HL-60 (cell line): ENCODE data around the gene MYBPC2.

Experiments used
- DNase-seq, 2 experiments: peaks; one replicate each; pipeline ENCODE4 v3.0.0-alpha.2; 2010 to 2020; ENCODE audit warnings: low read depth in 1 of 2, low spot score in 1 of 2
- H3K27ac ChIP-seq: fragments of 250-450 bp; sonication (Bioruptor Pico); replicated peaks from 2 replicates; pipeline ENCODE4 v1.5.1; 2020; ENCODE audit warnings: mild to moderate bottlenecking, moderate library complexity
- H3K27me3 ChIP-seq: fragments of 250-450 bp; sonication (Bioruptor Pico); 2 replicates; pipeline ENCODE4 v1.5.1; 2021; ENCODE audit warnings: mild to moderate bottlenecking, moderate library complexity; ENCODE audit not compliant: insufficient read depth, poor library complexity, severe bottlenecking
- H3K4me3 ChIP-seq: replicated peaks from 2 replicates; pipeline ENCODE4 v1.5.1; 2011; ENCODE audit warnings: mild to moderate bottlenecking, control low read depth, low read length; ENCODE audit not compliant: insufficient read depth
- GABPA ChIP-seq: IDR thresholded peaks from 2 replicates; pipeline ENCODE4 v1.6.1; 2012; ENCODE audit warnings: low read depth
- POLR2AphosphoS5 ChIP-seq: IDR thresholded peaks from 2 replicates; pipeline ENCODE4 v1.6.1; 2012; ENCODE audit warnings: low read depth
- REST ChIP-seq: IDR thresholded peaks from 2 replicates; pipeline ENCODE4 v1.6.1; 2012; ENCODE audit warnings: low read depth; ENCODE audit not compliant: insufficient replicate concordance
- SPI1 ChIP-seq: IDR thresholded peaks from 2 replicates; pipeline ENCODE4 v1.6.1; 2012; ENCODE audit warnings: low read depth, mild to moderate bottlenecking, borderline replicate concordance
- TF ChIP-seq, protein P1 (sequence below): IDR thresholded peaks from one replicate; pipeline ENCODE4 v1.5.1; 2011; ENCODE audit warnings: low read length, control low read depth, inconsistent platforms; ENCODE audit not compliant: insufficient read depth

Gene MYBPC2

GRCh38 chr19:50409347-50409746 is 23.3 kb upstream of the MYBPC2 start:
- Histone ChIP-seq H3K27me3 (no peaks in the 10 kb centered on the region), H3K4me3 (no peak overlapping the region), H3K27ac (no peak overlapping the region)
- TF ChIP-seq GABPA (no peak), SPI1 (no peak)
- TF ChIP-seq, protein P1, sequence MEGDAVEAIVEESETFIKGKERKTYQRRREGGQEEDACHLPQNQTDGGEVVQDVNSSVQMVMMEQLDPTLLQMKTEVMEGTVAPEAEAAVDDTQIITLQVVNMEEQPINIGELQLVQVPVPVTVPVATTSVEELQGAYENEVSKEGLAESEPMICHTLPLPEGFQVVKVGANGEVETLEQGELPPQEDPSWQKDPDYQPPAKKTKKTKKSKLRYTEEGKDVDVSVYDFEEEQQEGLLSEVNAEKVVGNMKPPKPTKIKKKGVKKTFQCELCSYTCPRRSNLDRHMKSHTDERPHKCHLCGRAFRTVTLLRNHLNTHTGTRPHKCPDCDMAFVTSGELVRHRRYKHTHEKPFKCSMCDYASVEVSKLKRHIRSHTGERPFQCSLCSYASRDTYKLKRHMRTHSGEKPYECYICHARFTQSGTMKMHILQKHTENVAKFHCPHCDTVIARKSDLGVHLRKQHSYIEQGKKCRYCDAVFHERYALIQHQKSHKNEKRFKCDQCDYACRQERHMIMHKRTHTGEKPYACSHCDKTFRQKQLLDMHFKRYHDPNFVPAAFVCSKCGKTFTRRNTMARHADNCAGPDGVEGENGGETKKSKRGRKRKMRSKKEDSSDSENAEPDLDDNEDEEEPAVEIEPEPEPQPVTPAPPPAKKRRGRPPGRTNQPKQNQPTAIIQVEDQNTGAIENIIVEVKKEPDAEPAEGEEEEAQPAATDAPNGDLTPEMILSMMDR, result no peak
- DNase-seq, result no peak

GRCh38 chr19:50410109-50410508 is 22.6 kb upstream of the MYBPC2 start:
- no peak for DNase-seq
- H3K27ac ChIP-seq, result no peak overlapping the region
- H3K27me3 ChIP-seq, result no peaks in the 10 kb centered on the region
- H3K4me3 ChIP-seq, result no peak overlapping the region
- TF ChIP-seq, protein P1, result no peak
- TF ChIP-seq REST (no peak), GABPA (no peak), SPI1 (no peak), POLR2AphosphoS5 (no peak)

DNA sequence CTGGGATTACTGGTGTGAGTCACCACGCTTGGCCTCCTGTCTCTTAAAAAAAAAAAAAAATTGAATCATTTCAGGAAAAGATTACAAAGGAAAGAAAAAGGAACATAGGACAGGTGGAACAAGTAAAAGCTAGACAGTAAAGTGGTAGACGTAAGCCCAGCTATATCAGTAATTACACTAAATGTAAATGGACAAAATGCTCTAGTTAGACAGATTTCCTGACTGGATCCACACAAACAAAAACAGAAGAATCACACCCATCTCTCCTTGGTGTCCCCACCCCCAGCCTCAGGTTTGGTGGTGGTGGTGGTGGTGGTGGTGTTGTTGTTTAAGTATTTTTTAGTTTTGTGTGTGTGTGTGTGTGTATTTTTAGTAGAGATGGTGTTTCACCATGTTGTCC is 20.3 kb upstream of the MYBPC2 start:
- no peak for TF ChIP-seq REST
- no peak for TF ChIP-seq GABPA
- TF ChIP-seq SPI1, result no peak
- TF ChIP-seq, protein P1, result no peak
- no peak for TF ChIP-seq POLR2AphosphoS5
- H3K27me3 ChIP-seq, result no peaks in the 10 kb centered on the region
- no peak overlapping the region for H3K27ac ChIP-seq
- no peak overlapping the region for H3K4me3 ChIP-seq
- no peak for DNase-seq

DNA sequence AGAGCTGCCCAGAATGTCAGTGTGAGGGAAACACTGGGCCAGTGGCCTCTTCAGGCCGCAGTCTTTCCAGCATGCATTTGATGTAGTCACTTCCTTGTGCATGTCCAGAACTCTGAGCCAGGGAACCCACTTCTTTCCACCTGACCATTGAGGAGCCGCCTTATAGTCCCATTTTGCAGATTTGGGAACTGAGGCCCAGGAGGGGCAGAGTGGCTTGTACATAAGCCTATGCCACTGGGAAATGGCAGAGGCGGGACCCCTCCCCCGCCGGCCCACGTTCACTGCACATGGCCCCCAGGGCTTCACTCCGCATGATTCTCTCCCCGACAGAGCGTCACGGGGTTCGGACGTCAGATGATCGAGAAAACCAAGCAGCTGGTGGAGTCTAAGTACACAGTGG is 19.6 kb upstream of the MYBPC2 start:
- no peak overlapping the region for H3K4me3 ChIP-seq
- TF ChIP-seq GABPA (no peak), REST (no peak), SPI1 (no peak), POLR2AphosphoS5 (no peak)
- TF ChIP-seq, protein P1, result no peak
- H3K27ac ChIP-seq, result no peak overlapping the region

More for the DNA sequence above, 19.6 kb upstream of the MYBPC2 start:
- no peak for DNase-seq
- H3K27me3 ChIP-seq, result no peaks in the 10 kb centered on the region
